Measurements from ENCODE around the gene JMJD6.

DNA sequence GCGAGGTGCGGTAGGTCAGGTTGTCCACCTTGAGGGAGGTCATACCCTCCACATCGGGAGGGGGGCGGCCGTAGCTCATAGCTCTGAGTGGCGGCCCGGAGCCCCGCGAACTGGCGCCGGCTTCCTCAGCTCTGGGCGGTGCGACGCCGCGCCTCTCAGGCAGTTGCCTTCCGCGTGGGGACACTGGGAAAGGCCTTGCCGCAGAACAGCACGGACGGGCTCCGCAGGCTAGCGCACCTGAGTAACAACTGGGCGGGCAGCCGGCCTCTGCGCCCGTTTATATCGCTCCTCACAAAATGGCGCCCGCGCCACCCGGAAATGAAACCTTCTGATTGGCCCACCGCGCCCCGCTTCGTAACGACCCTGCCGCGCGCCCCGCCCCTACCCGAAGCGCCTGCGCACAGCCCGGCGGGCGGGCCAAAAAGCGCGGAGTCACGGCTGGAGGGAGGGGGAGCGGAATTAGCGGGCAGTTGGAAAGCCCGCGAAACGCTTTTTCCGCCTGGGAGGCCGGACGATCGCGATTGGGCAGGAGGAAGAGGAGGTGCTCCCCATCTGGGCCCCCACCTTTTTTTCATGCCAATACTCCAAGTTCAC is 10.8 kb upstream of the JMJD6 start, which contains the start of gene SRSF2:
- TF ChIP-seq, protein P1, sequence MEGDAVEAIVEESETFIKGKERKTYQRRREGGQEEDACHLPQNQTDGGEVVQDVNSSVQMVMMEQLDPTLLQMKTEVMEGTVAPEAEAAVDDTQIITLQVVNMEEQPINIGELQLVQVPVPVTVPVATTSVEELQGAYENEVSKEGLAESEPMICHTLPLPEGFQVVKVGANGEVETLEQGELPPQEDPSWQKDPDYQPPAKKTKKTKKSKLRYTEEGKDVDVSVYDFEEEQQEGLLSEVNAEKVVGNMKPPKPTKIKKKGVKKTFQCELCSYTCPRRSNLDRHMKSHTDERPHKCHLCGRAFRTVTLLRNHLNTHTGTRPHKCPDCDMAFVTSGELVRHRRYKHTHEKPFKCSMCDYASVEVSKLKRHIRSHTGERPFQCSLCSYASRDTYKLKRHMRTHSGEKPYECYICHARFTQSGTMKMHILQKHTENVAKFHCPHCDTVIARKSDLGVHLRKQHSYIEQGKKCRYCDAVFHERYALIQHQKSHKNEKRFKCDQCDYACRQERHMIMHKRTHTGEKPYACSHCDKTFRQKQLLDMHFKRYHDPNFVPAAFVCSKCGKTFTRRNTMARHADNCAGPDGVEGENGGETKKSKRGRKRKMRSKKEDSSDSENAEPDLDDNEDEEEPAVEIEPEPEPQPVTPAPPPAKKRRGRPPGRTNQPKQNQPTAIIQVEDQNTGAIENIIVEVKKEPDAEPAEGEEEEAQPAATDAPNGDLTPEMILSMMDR (optimal IDR thresholded peaks at IDR 0.05 in 1 of 3, IDR thresholded peaks at IDR 0.05 in 1 of 3, conservative IDR thresholded peaks at IDR 0.05 in 1 of 3; ENCODE audit: extremely low read depth in 1 of 3, insufficient read depth in 2 of 3, low read length in 3 of 3) = no peak
- no peak for TF ChIP-seq EZH2 (IDR thresholded peaks at IDR 0.05; ENCODE audit: low read length)
